ENCODE results near the gene PLAAT1. TPM values are rescaled to one million over a fixed set of nuclear protein-coding genes. Genes with fewer than 3 reads are reported as not detected.

The PLAAT1 gene
- total RNA-seq, result not detected in 2 replicates

DNA sequence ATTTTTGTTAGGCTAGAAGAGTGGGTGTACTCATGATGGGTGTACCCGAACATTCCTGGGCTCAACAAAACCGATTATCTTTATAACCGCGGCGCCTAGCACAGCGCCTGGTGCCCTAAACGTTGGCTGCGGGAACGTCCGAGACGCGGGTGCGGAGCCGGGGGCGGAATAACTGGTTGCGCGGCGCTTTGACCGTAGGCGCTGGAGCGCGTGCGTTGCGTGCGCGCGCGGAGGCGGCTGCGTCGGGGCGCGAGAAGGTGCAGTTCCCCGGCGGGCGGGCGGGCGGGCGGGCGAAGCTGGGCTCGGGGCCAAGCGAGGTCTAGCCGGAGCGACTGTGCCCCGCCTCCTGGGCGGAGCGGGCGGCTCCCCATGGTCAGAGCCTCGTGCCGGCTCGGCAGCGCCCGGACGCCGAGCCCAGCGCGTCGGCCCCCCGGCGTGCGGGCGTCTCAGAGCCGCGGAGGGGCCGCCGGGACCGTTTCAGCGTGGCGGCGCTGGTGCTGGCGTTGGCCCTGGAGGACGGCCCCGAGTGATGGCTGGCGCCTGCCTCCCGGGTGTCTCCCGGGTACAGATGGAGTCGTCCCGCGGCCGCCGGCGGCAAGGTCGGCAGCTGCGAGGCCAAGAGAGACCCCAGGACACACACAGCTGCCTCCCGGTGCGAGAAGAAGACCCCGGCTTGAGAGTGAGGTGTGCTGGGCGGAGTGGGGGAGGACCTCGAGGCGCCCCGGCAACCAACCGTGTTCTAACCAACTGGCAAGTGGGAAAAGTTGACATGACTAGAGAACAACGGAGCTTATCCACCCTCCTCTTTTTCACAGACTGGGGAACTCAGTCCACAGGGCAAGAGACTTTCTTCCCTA is at the start of gene PLAAT1:
PLAAT1 (plus strand) TSS at position 373 of the 857 bp plus-strand sequence. CDS start 14,429 bp downstream, outside the sequence.
- DNase-seq (ENCODE audit: low read depth), result peak; percentile 7
- TF ChIP-seq, protein P1, sequence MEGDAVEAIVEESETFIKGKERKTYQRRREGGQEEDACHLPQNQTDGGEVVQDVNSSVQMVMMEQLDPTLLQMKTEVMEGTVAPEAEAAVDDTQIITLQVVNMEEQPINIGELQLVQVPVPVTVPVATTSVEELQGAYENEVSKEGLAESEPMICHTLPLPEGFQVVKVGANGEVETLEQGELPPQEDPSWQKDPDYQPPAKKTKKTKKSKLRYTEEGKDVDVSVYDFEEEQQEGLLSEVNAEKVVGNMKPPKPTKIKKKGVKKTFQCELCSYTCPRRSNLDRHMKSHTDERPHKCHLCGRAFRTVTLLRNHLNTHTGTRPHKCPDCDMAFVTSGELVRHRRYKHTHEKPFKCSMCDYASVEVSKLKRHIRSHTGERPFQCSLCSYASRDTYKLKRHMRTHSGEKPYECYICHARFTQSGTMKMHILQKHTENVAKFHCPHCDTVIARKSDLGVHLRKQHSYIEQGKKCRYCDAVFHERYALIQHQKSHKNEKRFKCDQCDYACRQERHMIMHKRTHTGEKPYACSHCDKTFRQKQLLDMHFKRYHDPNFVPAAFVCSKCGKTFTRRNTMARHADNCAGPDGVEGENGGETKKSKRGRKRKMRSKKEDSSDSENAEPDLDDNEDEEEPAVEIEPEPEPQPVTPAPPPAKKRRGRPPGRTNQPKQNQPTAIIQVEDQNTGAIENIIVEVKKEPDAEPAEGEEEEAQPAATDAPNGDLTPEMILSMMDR (IDR thresholded peaks at IDR 0.05; ENCODE audit: insufficient read depth, low read depth, low read length), result no peak
- peak within 1 kb of the TSS; percentile 42 for H3K4me3 ChIP-seq (ENCODE audit: low read depth, low read length)

DNA sequence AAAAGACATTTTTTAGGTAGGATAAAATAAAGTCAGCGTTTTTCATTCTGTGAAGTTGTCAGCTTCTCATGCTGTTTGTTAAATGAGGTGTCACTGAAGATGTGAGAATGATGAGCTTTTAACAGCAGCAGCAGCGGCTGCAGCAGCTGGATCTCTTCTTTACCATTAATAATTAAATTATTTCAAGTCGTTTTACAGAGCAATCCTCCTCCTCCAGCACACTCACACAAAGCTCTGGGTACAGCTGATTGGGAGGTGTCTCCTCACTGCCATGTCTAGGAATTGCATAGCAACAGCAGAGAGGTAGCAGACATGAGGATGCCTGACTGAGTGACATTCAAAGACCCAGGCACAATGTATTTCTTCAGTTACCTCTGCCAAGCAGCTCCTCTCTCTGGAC is 46.7 kb upstream of the PLAAT1 start:
- no peak overlapping the region for H3K4me3 ChIP-seq (ENCODE audit: low read depth, low read length)
- TF ChIP-seq, protein P1 (IDR thresholded peaks at IDR 0.05; ENCODE audit: insufficient read depth, low read depth, low read length), result no peak
- DNase-seq (ENCODE audit: low read depth), result no peak

DNA sequence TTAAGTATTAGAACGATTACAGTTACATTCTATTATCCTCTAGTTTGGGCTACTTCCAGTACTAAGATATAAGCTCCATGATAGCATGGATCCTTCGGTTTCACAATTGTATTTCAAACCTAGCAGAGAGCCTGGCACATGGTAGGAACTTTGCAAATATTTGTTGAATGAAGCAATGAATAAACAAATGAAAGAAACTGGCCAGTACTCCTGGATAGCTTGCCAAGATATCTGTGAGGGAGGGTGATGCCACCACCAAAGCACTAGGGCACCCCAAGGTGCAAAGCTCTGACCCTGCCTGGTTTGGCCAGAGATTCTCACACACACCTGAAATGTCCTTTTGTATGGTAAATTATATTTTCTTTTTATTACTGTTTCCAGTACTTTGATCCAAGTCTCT is 44.3 kb upstream of the PLAAT1 start:
- TF ChIP-seq, protein P1 (IDR thresholded peaks at IDR 0.05; ENCODE audit: insufficient read depth, low read depth, low read length), result no peak
- DNase-seq (ENCODE audit: low read depth), result no peak
- no peak overlapping the region for H3K4me3 ChIP-seq (ENCODE audit: low read depth, low read length)

DNA sequence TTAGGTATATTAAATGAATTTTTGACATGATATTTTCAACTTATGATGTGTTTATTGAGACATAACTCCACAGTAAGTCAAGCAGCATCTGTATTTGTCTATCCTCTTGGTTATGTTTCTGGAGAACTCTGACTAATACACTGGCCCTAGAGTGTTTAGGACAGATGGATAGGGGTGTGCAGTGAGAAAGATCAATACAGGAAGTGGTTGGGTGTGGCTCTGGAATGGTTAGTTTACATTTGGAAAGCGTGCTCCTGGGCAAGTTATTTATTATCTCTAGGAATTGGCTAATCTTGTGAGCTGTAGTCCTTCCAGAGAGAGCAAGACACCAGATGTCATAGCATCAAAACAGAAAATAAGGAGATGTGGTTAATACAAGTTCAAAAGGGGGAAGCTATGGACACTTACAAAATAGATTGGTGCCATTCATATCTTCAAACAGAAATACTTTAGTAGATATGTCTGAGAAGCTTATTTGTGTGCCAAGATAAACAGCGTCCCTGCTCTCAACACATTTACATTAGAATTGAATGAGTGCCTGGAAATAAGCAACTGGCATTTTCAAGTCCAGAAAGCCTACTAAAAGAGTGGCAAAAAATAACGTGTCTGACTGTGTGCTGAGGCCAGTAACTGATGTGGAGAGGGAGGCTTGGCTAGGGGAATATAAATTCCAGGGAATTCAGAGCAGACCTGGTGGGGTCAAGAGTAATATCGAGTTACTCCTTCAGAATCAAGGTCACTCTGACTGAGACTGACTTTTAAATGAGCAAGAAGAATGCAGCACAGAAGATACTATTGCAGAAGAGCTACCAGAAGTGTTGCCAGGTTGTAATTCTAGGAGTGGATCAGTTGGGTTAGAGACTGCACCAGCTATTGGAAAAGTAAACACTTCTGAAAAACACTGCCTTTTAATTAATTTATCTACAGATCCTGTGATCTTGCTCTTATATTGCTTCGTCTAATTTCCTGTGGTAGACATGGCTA is 33.4 kb upstream of the PLAAT1 start:
- TF ChIP-seq, protein P1 (IDR thresholded peaks at IDR 0.05; ENCODE audit: insufficient read depth, low read depth, low read length), result no peak
- no peak for DNase-seq (ENCODE audit: low read depth)

DNA sequence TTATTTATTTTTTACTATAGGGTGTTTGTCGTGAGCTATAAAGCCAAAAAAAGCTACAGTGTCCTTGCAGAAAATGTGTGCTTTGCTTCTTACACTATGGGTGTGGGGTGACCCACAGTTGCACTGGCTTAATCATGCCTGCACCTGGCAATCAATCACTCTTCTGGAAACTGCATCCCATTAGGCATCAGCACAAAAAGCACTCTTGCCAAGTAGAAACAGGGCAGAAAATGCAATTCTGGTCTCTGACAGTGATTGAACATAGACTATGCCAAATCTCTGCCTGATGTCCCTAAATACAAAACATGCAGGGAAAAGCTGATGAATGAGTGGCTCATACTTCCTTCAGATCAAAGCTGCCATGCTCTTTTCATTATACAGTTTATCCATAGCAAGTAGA is 30.4 kb upstream of the PLAAT1 start:
- no peak overlapping the region for H3K4me3 ChIP-seq (ENCODE audit: low read depth, low read length)
- no peak for DNase-seq (ENCODE audit: low read depth)
- TF ChIP-seq, protein P1 (IDR thresholded peaks at IDR 0.05; ENCODE audit: insufficient read depth, low read depth, low read length), result no peak

More for the DNA sequence above, 33.4 kb upstream of the PLAAT1 start:
- H3K4me3 ChIP-seq (ENCODE audit: low read depth, low read length), result no peak overlapping the region

DNA sequence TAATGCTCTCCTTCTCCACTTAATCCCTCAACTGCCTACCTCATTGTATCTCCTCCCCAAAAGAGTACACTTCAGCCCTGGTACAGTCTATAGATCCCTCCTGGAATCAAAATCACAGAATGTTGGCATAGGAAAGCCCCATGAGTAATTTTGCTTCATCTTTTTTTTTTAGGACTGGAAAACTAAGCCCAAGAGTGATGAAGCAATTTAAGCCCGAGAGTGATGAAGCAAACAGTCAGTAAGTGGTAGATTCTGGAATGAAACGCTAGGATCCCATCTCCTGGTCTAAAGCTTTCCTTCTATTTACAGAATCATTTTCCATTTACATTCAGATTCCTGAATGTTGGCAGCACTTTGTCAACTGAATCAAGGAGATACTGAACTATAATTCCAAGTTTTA is 29.8 kb upstream of the PLAAT1 start:
- TF ChIP-seq, protein P1 (IDR thresholded peaks at IDR 0.05; ENCODE audit: insufficient read depth, low read depth, low read length), result no peak
- no peak for DNase-seq (ENCODE audit: low read depth)
- no peak overlapping the region for H3K4me3 ChIP-seq (ENCODE audit: low read depth, low read length)
